Cardiac fibroblast (primary cell): Measurements from ENCODE around the gene NOP56.
"Not testable (repeated sequence)": the region's sequence is repeated elsewhere in the genome, so short reads cannot be mapped to it uniquely, and the experiment has no call there.

ENCODE experiments used
- DNase-seq, 2 donors: peaks; one replicate each; pipeline versions ENCODE4 v3.0.0 to v3.0.0-alpha.2; 2010; ENCODE audit warnings: low read depth in 2 of 2
- H3K4me3 ChIP-seq, 2 donors: replicated peaks in 1 of 2; 1 replicate in 1 of 2; 2 replicates in 1 of 2; pipeline ENCODE4 v1.5.1; 2011; ENCODE audit warnings: low read depth in 2 of 2, low read length in 2 of 2, mild to moderate bottlenecking in 2 of 2, moderate library complexity in 1 of 2
- TF ChIP-seq, protein P1 (sequence below): IDR thresholded peaks from one replicate; pipeline ENCODE4 v1.5.1; 2011; ENCODE audit warnings: low read depth, mild to moderate bottlenecking, low read length, inconsistent platforms

The NOP56 gene

DNA sequence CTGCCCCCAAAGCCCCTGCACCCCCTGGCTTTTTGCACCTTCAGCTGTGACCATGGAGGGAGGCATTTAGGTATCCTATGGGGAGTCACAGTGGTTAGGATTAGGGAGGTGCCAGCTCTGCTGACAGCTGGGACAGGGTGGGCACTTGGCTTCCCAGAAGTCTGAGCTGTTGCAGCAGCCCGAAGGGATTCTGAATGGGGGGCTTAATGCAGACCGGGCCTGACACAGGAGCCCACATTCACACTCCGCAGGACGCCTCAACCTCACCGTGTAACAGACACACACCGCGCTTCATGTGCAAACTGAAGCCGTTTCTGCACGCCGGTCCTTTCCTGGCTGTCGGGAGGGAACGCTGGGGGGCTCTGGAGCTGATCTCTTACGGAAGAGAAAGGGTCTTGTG, 42.1 kb downstream of the NOP56 start:
- H3K4me3 ChIP-seq, result no peak overlapping the region
- DNase-seq, result no peak
- TF ChIP-seq, protein P1, sequence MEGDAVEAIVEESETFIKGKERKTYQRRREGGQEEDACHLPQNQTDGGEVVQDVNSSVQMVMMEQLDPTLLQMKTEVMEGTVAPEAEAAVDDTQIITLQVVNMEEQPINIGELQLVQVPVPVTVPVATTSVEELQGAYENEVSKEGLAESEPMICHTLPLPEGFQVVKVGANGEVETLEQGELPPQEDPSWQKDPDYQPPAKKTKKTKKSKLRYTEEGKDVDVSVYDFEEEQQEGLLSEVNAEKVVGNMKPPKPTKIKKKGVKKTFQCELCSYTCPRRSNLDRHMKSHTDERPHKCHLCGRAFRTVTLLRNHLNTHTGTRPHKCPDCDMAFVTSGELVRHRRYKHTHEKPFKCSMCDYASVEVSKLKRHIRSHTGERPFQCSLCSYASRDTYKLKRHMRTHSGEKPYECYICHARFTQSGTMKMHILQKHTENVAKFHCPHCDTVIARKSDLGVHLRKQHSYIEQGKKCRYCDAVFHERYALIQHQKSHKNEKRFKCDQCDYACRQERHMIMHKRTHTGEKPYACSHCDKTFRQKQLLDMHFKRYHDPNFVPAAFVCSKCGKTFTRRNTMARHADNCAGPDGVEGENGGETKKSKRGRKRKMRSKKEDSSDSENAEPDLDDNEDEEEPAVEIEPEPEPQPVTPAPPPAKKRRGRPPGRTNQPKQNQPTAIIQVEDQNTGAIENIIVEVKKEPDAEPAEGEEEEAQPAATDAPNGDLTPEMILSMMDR, result no peak

DNA sequence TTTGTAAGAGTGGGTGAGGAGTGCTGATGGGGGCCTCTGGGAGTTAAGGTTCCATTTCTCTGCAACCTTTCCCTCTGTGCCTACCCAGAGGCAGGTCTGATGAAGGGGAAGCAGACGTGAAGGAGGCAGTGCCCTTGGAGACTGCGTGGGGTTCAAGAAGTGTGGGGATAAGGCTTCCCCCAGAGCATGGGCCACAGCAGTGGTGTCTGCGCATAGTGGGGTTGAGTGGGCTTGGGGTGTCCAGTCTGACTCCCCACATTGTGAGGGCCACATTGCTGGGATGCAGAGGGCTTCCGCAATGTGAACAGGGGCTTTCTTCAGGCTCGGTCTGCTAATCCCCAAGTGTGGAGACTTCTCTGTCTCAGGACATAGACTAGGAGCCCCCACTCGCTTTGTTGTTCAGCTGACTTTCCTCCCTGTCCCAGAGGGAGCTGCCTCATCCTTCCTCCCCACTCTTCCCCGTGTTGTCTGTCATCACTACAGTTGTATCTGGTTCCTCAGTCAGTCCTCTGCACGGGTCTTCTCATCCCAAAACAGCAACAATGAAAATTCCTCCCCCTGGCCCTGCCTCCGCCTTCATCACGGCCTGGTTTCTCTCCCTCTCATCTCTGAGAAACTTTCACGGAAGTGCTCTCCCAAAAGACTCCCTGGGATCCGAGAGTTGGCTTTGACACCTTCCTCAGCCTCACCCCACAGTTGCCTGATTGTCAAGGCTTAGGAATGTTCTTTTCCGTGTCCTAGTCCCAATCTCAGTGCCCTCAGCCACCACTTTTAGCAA, 43.0 kb downstream of the NOP56 start:
- DNase-seq, result no peak
- H3K4me3 ChIP-seq, result no peak overlapping the region
- TF ChIP-seq, protein P1, result no peak

DNA sequence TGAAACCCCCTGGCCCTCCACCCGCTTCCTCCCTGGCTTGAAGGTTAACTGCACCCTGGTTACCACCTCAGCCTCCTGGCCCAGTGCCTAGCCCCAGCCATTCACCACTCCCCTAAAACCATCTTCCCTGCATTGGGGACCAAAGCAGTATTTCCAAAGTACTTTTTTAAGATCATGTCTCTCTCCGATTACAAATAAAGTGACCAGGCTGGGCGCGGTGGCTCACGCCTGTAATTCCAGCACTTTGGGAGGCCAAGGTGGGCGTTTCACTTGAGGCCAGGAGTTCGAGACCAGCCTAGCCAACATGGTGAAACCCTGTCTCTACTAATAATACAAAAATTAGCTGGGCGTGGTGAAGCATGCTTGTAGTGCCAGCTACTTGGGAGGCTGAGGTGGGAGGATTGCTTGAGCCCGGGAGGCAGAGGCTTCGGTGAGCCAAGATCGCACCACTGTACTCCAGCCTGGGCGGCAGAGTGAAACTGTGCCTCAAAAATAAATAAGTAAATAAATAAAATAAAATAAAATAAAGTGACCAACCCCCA, 43.6 kb downstream of the NOP56 start:
- not testable (repeated sequence) for H3K4me3 ChIP-seq, DNase-seq

DNA sequence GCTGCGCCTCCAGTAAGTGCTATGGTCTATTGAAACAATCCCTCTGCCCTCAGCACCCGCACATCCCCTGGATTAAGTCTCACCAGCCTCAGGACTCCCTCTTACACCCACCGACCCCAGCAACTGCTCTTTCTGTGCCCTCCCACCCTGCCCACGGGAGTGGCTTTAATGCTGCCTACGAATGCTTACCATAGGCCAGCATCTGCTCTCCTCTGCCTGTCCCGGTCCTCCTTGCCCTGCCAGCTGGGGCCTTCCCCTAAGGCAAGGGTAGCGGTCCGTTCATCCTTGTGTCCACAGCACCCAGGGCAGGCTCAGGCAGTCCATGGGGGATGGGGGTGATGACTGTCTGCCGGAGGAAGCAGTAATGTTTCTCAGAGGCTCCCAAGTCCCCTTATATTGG, 44.2 kb downstream of the NOP56 start:
- TF ChIP-seq, protein P1, result no peak
- no peak for DNase-seq
- no peak overlapping the region for H3K4me3 ChIP-seq

DNA sequence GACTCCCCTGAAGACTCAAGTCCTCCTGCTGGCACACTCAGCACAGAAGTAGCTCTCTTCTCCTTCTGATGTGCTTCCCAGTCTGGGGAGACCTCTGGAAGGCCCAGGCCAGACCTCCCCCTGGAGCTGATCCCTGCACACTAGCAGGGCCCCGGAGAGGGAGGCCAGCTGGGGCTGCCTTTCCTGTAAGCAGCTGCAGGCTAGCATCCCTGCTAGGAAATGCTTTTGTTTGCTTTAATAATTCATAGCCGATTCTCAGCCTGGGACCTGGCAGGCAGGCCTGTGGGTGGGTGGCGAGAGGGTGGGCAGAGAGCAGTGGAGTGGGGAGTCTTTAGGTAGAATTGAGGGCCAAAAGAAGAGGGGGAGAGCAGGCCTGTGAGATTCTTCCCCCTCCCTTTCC, 45.3 kb downstream of the NOP56 start:
- no peak overlapping the region for H3K4me3 ChIP-seq
- no peak for DNase-seq
- TF ChIP-seq, protein P1, result no peak

DNA sequence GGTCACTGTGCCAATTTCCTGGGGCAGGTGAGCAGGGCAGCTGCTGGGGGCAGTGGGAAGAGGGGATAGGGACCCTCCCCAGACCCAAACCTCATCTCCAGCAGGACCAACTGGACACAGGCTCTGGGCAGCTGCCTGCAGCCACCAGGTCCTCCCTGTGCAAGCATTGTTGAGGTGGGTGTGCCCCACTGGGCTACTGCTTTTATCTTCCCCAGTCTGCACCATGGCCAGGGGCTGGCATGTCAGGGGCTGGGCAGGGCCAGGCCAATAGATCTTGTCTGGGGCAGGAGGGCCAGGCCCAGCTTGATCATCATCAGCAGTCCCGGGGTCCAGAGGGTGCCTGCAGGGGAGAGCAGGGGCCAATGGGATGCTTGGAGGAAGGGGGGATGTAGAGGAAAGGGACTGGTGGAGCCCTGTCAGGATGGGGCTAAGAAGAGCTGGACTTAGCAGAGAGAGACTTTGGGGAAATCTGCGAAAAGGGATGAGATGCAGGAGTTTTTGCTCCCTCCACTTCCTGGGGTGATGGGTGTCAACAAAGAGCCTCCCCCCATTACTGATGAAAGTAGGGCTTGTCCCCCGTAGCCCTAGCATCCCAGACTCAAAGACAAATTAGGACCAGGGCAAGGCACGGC, 45.9 kb downstream of the NOP56 start:
- no peak overlapping the region for H3K4me3 ChIP-seq
- DNase-seq, result no peak
- TF ChIP-seq, protein P1, result no peak

DNA sequence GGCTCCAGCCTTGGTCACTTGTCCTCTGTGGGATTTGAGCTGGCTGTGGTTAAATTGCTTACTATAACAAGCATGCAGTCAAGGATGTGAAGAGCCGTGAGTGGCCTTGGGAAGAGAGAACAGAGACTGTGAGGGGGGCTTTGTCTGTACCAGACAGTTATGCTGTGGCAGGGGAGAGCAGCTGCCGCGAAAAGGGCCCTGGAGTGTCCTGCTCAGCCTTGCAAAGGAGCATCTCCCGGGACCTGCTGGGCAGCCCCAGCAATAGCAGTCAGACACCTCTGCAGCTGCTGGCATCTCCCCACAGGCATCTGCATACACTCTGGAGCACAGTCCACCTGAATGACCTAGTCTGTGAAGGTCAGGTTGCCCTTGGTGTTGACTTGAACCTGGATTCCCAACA, 46.5 kb downstream of the NOP56 start:
- DNase-seq, result no peak
- no peak overlapping the region for H3K4me3 ChIP-seq
- TF ChIP-seq, protein P1, result no peak
